Retina (tissue), 1 donor: Measurements from ENCODE around the gene DMBT1.

Source experiments
- DNase-seq: peaks from one replicate; pipeline ENCODE4 v3.0.0-alpha.2; 2016

The DMBT1 gene

DNA sequence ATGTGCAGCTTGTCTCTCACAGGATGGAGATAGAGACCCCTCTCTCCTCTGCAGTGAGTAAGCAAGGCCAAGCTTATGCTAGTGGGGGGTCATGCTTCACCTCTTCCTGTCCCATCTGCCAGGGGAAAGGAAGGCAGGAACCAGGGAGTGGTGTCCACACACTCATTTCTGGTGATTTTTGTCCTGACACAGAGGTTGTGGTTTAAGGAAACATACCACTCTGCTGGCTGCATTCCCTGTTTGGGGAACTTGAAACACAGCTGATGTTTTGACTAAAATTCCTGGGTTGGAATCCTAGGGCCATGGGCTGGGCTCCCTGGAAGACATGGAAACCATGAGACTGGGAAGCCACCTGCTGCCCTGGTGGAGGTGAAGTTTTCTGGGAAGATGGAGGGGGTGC, 117.7 kb downstream of the DMBT1 start:
- DNase-seq: no peak

DNA sequence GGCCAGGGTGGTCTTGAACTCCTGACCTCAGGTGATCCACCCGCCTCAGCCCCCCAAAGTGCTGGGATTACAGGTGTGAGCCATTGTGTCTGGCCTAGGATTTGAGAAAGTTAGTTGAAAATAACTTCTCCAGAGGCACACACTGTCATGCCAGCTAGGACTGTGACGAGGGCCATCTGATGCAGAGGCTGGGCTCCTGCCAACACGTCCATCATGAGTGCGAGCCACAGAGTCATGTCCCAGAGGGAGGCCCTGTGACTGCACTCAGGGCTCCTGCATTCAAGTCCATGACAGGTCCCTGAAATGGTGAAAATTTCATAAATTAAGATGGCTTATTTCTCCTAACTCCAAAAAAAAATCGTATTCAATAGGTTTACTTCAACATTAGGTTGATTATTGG, 122.0 kb downstream of the DMBT1 start:
- DNase-seq: no peak

- DNase-seq: no peak
Measured at GRCh38 chr10:122688293-122688989, 127.9 kb downstream of the DMBT1 start.

- no peak for DNase-seq
Measured at GRCh38 chr10:122689146-122689820, 128.7 kb downstream of the DMBT1 start.

DNA sequence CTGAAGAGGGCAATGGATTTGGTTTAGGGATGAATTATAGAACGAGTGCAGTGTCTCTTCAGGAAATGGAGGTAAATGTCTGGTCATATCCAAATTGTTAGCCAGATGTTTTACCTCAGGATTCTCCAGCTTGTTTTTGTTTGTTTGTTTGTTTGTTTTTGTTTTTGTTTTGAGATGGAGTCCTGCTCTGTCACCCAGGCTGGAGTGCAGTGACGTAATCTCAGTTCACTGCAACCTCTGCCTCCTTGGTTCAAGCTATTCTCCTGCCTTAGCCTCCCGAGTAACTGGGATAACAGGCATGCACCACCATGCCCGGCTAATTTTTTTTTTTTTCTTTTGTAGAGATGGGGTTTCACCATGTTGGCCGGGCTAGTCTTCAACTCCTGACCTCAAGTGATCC, 132.2 kb downstream of the DMBT1 start:
- no peak for DNase-seq
